Esophagus muscularis mucosa (tissue), 4 donors: ENCODE data around the gene TLR2.

Source experiments
- EP300 ChIP-seq: sonication (generic); formaldehyde crosslinking; IDR thresholded peaks from one replicate; pipeline ENCODE4 v1.6.1; 2017; ENCODE audit warnings: antibody characterized with exemption
- POLR2A ChIP-seq: fragments of 450-650 bp; IDR thresholded peaks from one replicate; pipeline ENCODE4 v1.6.1; 2017; ENCODE audit warnings: antibody characterized with exemption, moderate library complexity, mild to moderate bottlenecking, low read depth
- POLR2AphosphoS5 ChIP-seq, 2 donors: sonication (generic); formaldehyde crosslinking; IDR thresholded peaks; one replicate each; pipeline ENCODE4 v1.6.1; 2017; ENCODE audit warnings: antibody characterized with exemption in 2 of 2
- TF ChIP-seq, protein P1 (sequence below), 3 experiments: fragments of 200-600 bp in 2 of 3; fragments of 450-650 bp in 1 of 3; sonication (generic) in 2 of 3; IDR thresholded peaks; one replicate each; pipeline ENCODE4 v1.5.1; 2017 to 2019; ENCODE audit warnings: antibody characterized with exemption in 3 of 3, mild to moderate bottlenecking in 2 of 3, moderate library complexity in 1 of 3

DNA sequence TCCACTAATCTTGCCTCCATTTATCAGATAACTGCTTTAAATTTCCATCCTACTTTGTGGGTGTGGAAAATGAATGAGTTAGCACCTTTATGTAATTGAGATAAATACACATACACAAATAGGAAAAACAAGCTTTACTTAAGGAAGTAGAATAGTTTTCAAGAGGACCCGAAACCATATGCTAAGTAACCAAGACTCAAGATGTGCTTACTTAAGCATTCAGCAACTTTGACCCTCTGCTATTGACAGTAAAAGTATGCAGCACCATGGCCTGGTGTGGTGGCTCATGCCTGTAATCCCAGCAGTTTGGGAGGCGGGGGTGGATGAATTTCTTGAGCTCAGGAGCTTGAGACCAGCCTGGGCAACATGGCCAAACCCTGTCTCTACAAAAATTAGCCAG, 45.8 kb downstream of the TLR2 start:
- TF ChIP-seq POLR2AphosphoS5 (IDR thresholded peaks at IDR 0.05) (no peak), POLR2A (no peak), EP300 (no peak)
- TF ChIP-seq, protein P1, sequence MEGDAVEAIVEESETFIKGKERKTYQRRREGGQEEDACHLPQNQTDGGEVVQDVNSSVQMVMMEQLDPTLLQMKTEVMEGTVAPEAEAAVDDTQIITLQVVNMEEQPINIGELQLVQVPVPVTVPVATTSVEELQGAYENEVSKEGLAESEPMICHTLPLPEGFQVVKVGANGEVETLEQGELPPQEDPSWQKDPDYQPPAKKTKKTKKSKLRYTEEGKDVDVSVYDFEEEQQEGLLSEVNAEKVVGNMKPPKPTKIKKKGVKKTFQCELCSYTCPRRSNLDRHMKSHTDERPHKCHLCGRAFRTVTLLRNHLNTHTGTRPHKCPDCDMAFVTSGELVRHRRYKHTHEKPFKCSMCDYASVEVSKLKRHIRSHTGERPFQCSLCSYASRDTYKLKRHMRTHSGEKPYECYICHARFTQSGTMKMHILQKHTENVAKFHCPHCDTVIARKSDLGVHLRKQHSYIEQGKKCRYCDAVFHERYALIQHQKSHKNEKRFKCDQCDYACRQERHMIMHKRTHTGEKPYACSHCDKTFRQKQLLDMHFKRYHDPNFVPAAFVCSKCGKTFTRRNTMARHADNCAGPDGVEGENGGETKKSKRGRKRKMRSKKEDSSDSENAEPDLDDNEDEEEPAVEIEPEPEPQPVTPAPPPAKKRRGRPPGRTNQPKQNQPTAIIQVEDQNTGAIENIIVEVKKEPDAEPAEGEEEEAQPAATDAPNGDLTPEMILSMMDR (IDR thresholded peaks at IDR 0.05): no peak
